D721Med (cell line): Measurements from ENCODE around the gene SRPK2.
"Not testable (repeated sequence)": the region's sequence is repeated elsewhere in the genome, so short reads cannot be mapped to it uniquely, and the experiment has no call there.

Source experiments
- DNase-seq: peaks from one replicate; pipeline ENCODE4 v3.0.0; 2011; ENCODE audit warnings: low spot score; ENCODE audit not compliant: insufficient read length
- FAIRE-seq: peaks from 2 replicates; lab custom pipeline; 2011; peaks lifted over from hg19 to GRCh38; lab: Jason Lieb, UNC
- TF ChIP-seq, protein P1 (sequence below): IDR thresholded peaks from 2 replicates; pipeline ENCODE4 v1.5.1; 2012; ENCODE audit warnings: mild to moderate bottlenecking, control low read depth; ENCODE audit not compliant: insufficient read depth; ENCODE audit errors: missing control alignments

The SRPK2 gene

DNA sequence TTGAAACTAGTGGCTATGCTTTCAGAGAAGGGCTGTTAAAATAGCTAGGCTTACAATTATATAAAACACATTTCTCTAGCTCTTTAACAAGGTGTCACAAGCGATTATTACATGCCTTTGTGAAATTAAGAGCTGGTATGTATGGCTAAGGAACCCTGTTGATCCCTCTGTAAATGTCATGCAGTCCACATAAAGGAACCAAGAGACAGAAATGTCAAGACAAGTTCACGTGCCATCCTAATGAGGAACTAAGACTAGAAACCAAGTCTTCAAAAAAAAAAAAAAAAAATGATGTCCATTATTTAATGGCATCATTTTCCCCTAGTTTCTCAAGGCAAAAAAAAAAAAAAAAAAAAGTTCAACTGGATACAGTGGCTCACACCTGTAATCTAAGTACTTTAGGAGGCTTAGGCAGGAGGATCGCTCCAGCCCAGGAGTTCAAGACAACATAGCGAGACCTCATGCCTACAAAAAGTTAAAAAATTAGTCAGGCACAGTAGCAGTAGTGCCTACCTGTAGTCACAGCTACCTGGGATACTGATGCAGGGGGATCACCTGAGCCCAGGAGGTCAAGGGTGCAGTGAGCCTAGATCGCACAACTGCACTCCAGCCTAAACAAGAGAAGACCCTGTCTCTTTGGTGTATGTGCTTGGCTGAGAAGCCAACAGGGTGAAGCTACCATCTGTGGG, 63.4 kb downstream of the SRPK2 start:
- FAIRE-seq = no peak
- TF ChIP-seq, protein P1, sequence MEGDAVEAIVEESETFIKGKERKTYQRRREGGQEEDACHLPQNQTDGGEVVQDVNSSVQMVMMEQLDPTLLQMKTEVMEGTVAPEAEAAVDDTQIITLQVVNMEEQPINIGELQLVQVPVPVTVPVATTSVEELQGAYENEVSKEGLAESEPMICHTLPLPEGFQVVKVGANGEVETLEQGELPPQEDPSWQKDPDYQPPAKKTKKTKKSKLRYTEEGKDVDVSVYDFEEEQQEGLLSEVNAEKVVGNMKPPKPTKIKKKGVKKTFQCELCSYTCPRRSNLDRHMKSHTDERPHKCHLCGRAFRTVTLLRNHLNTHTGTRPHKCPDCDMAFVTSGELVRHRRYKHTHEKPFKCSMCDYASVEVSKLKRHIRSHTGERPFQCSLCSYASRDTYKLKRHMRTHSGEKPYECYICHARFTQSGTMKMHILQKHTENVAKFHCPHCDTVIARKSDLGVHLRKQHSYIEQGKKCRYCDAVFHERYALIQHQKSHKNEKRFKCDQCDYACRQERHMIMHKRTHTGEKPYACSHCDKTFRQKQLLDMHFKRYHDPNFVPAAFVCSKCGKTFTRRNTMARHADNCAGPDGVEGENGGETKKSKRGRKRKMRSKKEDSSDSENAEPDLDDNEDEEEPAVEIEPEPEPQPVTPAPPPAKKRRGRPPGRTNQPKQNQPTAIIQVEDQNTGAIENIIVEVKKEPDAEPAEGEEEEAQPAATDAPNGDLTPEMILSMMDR = no peak
- no peak for DNase-seq

DNA sequence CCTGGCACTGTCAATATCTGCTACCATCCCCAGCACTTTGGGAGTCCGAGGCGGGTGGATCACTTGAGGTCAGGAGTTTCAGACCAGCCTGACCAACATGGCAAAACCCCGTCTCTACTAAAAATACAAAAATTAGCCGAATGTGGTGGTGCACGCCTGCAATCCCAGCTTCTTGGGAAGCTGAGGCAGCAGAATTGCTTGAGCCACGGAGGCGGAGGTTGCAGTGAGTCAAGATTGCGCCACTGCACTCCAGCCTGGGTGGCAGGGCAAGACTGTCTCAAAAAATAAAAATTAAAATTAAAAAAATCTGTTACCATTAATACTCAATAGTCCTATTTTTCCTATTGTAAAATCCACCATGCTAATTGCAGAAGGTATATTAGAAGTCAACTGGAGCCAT, 64.1 kb downstream of the SRPK2 start:
- not testable (repeated sequence) for FAIRE-seq, DNase-seq

DNA sequence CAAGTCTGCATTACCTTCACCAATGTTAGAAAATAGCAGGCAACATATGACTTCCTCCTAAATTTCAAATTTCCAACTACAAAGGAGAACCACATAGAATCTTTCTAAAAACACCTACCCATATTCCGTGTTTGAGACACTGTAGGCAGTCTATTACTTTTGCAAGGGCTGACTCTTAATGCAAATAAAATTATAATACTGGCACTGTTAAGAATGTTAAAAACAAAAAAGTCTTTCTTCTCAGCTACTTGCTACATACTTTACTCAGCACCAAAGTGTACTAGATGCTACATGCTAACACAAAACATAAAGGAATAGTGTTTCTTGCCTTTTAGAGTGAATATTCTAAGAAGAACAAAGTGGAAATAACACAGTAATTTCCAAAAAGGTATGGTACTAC, 65.4 kb downstream of the SRPK2 start:
- TF ChIP-seq, protein P1 = no peak
- FAIRE-seq (no peak), DNase-seq (no peak)

DNA sequence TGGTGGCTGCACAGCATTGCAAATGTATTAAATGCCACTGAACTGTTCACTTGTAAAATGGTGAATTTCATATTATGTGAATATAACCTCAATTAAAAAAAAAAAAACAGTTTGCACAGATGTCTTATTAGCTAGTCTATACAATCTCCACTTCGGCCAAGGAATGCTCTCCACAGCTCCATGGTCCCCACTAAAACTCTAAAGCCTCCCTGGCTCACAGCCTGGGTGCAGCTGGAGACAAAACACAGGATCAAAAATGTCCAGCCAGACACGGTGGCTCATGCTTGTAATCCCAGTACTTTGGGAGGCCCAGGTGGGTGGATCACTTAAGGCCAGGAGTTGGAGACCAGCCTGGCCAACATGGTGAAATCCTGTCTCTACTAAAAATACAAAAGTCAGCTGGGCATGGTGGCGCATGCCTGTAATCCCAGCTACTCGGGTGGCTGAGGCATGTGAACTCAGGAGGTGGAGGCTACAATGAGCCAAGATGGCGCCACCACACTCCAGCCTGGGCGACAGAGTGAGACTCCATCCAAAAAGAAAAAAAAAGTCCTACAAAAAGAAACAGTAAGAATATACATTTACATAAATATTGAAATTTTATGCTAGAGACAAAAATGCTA, 66.0 kb downstream of the SRPK2 start:
- DNase-seq = no peak
- FAIRE-seq = no peak
- TF ChIP-seq, protein P1 = no peak

DNA sequence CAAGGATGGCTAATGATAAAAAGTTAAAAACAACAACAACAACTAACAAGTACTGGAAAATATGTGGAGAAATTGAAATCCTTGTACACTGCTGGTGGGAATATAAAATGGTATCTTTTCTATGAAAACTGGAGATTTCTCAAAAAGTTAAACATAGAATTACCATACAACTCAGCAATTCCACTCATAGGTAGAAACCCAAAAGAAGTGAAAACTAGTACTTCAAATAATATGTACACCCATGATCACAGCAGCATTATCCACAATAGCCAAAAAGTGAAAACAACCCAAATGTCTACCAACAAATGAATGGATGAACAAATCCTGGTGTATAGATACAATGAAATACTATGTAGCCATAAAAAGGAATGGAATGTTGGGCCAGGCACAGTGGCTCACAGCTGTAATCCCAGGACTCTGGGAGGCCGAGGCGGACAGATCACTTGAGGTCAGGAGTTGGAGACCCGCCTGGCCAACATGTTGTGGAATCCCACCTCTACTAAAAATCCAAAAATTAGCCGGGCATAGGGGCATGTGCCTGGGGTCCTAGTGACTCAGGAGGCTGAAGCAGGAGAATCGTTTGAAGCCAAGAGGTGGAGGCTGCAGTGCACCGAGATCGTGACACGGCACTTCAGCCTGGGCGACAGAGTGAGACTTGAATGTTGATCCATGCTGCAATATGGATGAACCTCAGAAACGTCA, 66.8 kb downstream of the SRPK2 start:
- DNase-seq (no peak), FAIRE-seq (no peak)
- TF ChIP-seq, protein P1 = no peak

DNA sequence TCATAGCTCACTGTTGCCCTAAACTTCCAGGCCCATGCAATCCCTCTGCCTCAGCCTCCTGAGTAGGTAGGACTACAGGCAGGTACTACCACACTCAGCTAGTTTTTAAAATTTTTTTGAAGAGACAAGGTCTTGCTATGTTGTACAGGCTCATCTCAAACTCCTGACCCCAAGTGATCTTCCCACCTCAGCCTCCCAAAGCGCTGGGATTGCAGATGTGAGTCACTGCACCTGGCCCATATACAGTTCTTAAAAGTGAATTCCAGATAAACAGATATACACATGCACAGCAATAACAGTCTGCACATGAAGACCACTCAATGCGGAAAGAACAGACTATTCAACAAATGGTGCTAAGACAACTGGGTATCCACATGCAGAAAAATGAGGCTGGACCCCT, 67.8 kb downstream of the SRPK2 start:
- DNase-seq = no peak
- TF ChIP-seq, protein P1 = no peak
- no peak for FAIRE-seq

DNA sequence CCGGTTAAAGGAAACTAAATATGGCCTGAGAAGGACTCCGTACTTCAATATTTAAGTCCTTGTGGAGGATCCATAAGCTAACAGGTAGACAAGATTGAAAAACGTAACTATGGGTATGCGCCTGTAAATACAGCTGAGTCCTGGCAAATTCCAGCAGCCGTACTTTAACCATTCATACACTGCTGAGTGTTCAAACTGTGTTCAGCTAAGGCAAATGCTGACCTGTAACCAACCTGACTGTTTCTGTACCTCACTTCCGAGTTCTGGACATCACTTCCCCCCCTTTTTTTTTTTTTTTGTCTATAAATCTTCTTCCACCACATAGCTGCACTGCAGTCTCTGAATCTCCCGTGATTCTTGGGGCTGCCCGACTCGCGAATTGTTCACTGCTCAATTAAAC, 69.1 kb downstream of the SRPK2 start:
- TF ChIP-seq, protein P1 = no peak
- no peak for DNase-seq
- FAIRE-seq = no peak
